IPS-20b (cell line): Measurements from ENCODE around the gene ESPN.

Experiments used
- H3K27ac ChIP-seq: one replicate; pipeline ENCODE4 v1.5.1; 2013; ENCODE audit warnings: low read length
- H3K27me3 ChIP-seq: 2 replicates; pipeline ENCODE4 v1.6.1; 2013; ENCODE audit warnings: mild to moderate bottlenecking, low read length, inconsistent platforms; ENCODE audit not compliant: insufficient read depth
- H3K36me3 ChIP-seq: 2 replicates; pipeline ENCODE4 v1.6.1; 2013; ENCODE audit warnings: low read depth, mild to moderate bottlenecking, inconsistent platforms, low read length, moderate library complexity; ENCODE audit not compliant: insufficient read depth
- H3K4me1 ChIP-seq: 2 replicates; pipeline ENCODE4 v1.6.1; 2013; ENCODE audit warnings: mild to moderate bottlenecking, control low read depth, inconsistent platforms, low read length, moderate library complexity; ENCODE audit not compliant: insufficient read depth
- H3K4me3 ChIP-seq: 2 replicates; pipeline ENCODE4 v1.5.1; 2013; ENCODE audit warnings: mild to moderate bottlenecking, low read length, inconsistent platforms
- H3K9ac ChIP-seq: 2 replicates; pipeline ENCODE4 v1.6.1; 2013; ENCODE audit warnings: low read depth, mild to moderate bottlenecking, inconsistent platforms, low read length, moderate library complexity
- H3K9me3 ChIP-seq: 2 replicates; pipeline ENCODE4 v1.6.1; 2013; ENCODE audit warnings: mild to moderate bottlenecking, low read depth, low read length, inconsistent platforms; ENCODE audit not compliant: insufficient read depth

ESPN gene

GRCh38 chr1:6424619-6425593 lies at the start of gene ESPN:
Gene ESPN, plus strand, starts transcription at chr1:6424776. Its CDS starts 180 bp downstream, at chr1:6424956.
- peak within 1 kb of the TSS; percentile 24; the same call in 1 of the 2 replicates for H3K4me3 ChIP-seq
- no peaks in the 10 kb centered on the region for H3K9me3 ChIP-seq
- no peaks in the 10 kb centered on the region; the same call in 1 of the 2 replicates for H3K4me1 ChIP-seq
- peaks cover 83% of the 10 kb centered on the region for H3K27me3 ChIP-seq
- H3K36me3 ChIP-seq, result no peaks in the 10 kb centered on the region
- H3K9ac ChIP-seq, result no peak within 1 kb of the TSS
- H3K27ac ChIP-seq, result no peak within 1 kb of the TSS

- no peaks in the 10 kb centered on the region for H3K27me3 ChIP-seq
- no peak overlapping the region for H3K4me3 ChIP-seq
- H3K36me3 ChIP-seq, result no peaks in the 10 kb centered on the region
- H3K4me1 ChIP-seq, result no peaks in the 10 kb centered on the region
- H3K9ac ChIP-seq, result no peak overlapping the region
- no peak overlapping the region for H3K27ac ChIP-seq
- no peaks in the 10 kb centered on the region for H3K9me3 ChIP-seq
These were observed 46.4 kb upstream of the ESPN start for GRCh38 chr1:6378096-6378746.

GRCh38 chr1:6380037-6380436 lies 44.5 kb upstream of the ESPN start:
- no peak overlapping the region for H3K9ac ChIP-seq
- no peaks in the 10 kb centered on the region for H3K27me3 ChIP-seq
- H3K36me3 ChIP-seq, result no peaks in the 10 kb centered on the region

GRCh38 chr1:6384135-6384534 lies 40.4 kb upstream of the ESPN start:
- H3K9me3 ChIP-seq, result no peaks in the 10 kb centered on the region
- no peak overlapping the region for H3K27ac ChIP-seq
- H3K27me3 ChIP-seq, result no peaks in the 10 kb centered on the region
- H3K9ac ChIP-seq, result no peak overlapping the region
- no peak overlapping the region for H3K4me3 ChIP-seq
- H3K4me1 ChIP-seq, result peaks cover 26% of the 10 kb centered on the region
- H3K36me3 ChIP-seq, result no peaks in the 10 kb centered on the region

More at GRCh38 chr1:6380037-6380436, 44.5 kb upstream of the ESPN start:
- Histone ChIP-seq H3K4me1 (peaks cover 4% of the 10 kb centered on the region), H3K4me3 (no peak overlapping the region), H3K27ac (no peak overlapping the region), H3K9me3 (no peaks in the 10 kb centered on the region)

GRCh38 chr1:6384962-6385361 lies 39.6 kb upstream of the ESPN start:
- H3K36me3 ChIP-seq, result no peaks in the 10 kb centered on the region

GRCh38 chr1:6385488-6386191 lies 38.9 kb upstream of the ESPN start:
- Histone ChIP-seq H3K4me3 (peak overlapping the region; percentile 51), H3K27me3 (no peaks in the 10 kb centered on the region), H3K36me3 (no peaks in the 10 kb centered on the region), H3K9ac (peak overlapping the region; percentile 74), H3K27ac (peak overlapping the region; percentile 85), H3K4me1 (peaks cover 26% of the 10 kb centered on the region), H3K9me3 (no peaks in the 10 kb centered on the region)

More at GRCh38 chr1:6384962-6385361, 39.6 kb upstream of the ESPN start:
- Histone ChIP-seq H3K27me3 (no peaks in the 10 kb centered on the region), H3K4me3 (peak overlapping the region; percentile 51; the same call in 1 of the 2 replicates), H3K27ac (peak overlapping the region; percentile 85), H3K9me3 (no peaks in the 10 kb centered on the region), H3K4me1 (peaks cover 26% of the 10 kb centered on the region), H3K9ac (peak overlapping the region; percentile 74; the same call in 1 of the 2 replicates)

- H3K36me3 ChIP-seq, result no peaks in the 10 kb centered on the region
- peak overlapping the region; percentile 51 for H3K4me3 ChIP-seq
- H3K27ac ChIP-seq, result peak overlapping the region; percentile 85
- peaks cover 26% of the 10 kb centered on the region for H3K4me1 ChIP-seq
- no peaks in the 10 kb centered on the region for H3K27me3 ChIP-seq
- H3K9ac ChIP-seq, result peak overlapping the region; percentile 74; the same call in 1 of the 2 replicates
- H3K9me3 ChIP-seq, result no peaks in the 10 kb centered on the region
These were observed 38.1 kb upstream of the ESPN start for GRCh38 chr1:6386371-6386949.

- Histone ChIP-seq H3K9me3 (no peaks in the 10 kb centered on the region), H3K36me3 (no peaks in the 10 kb centered on the region), H3K4me1 (peaks cover 32% of the 10 kb centered on the region), H3K9ac (no peak overlapping the region), H3K27me3 (peaks cover 7% of the 10 kb centered on the region; the same call in 1 of the 2 replicates), H3K4me3 (no peak overlapping the region), H3K27ac (no peak overlapping the region)
These were observed 34.6 kb upstream of the ESPN start for GRCh38 chr1:6389971-6390370.

GRCh38 chr1:6391951-6392808 lies 32.4 kb upstream of the ESPN start:
- Histone ChIP-seq H3K4me1 (peaks cover 15% of the 10 kb centered on the region), H3K9me3 (no peaks in the 10 kb centered on the region), H3K27me3 (peaks cover 7% of the 10 kb centered on the region; the same call in 1 of the 2 replicates), H3K9ac (peak overlapping the region; percentile 81), H3K36me3 (no peaks in the 10 kb centered on the region), H3K27ac (no peak overlapping the region), H3K4me3 (peak overlapping the region; percentile 70)

- peak overlapping the region; percentile 81 for H3K9ac ChIP-seq
- H3K36me3 ChIP-seq, result no peaks in the 10 kb centered on the region
- H3K27me3 ChIP-seq, result peaks cover 7% of the 10 kb centered on the region; the same call in 1 of the 2 replicates
- H3K4me1 ChIP-seq, result peaks cover 10% of the 10 kb centered on the region
- H3K9me3 ChIP-seq, result no peaks in the 10 kb centered on the region
- H3K4me3 ChIP-seq, result peak overlapping the region; percentile 70
- H3K27ac ChIP-seq, result no peak overlapping the region
These were observed 31.7 kb upstream of the ESPN start for GRCh38 chr1:6392809-6393399.
